Loucy (cell line): ENCODE results near the gene ART3.

Experiments used
- H2AFZ ChIP-seq: fragments of 200-600 bp; sonication (generic); 2 replicates; pipeline ENCODE4 v1.6.0; 2016; ENCODE audit warnings: antibody characterized with exemption, mild to moderate bottlenecking, low read length, moderate library complexity
- H3F3A ChIP-seq: fragments of 200-600 bp; 2 replicates; pipeline ENCODE4 v1.6.0; 2016; ENCODE audit warnings: antibody characterized with exemption, low read depth, mild to moderate bottlenecking
- H3K27me3 ChIP-seq: fragments of 200-600 bp; sonication (generic); 2 replicates; pipeline ENCODE4 v1.6.1; 2014; ENCODE audit warnings: low read length, mild to moderate bottlenecking; ENCODE audit not compliant: insufficient read depth, poor library complexity, severe bottlenecking
- H3K36me3 ChIP-seq: fragments of 200-600 bp; sonication (generic); 2 replicates; pipeline ENCODE4 v1.6.1; 2016; ENCODE audit warnings: low read length; ENCODE audit not compliant: insufficient read depth
- H3K4me1 ChIP-seq: fragments of 200-600 bp; sonication (generic); 2 replicates; pipeline ENCODE4 v1.5.1; 2014; ENCODE audit warnings: low read length, mild to moderate bottlenecking; ENCODE audit not compliant: insufficient read depth, poor library complexity, severe bottlenecking
- H3K4me2 ChIP-seq: fragments of 200-600 bp; sonication (generic); 2 replicates; pipeline ENCODE4 v1.6.0; 2014; ENCODE audit warnings: antibody characterized with exemption, low read length, low read depth, mild to moderate bottlenecking; ENCODE audit not compliant: poor library complexity, severe bottlenecking
- H3K4me3 ChIP-seq: fragments of 200-600 bp; sonication (generic); 2 replicates; pipeline ENCODE4 v1.5.1; 2014; ENCODE audit warnings: low read length, mild to moderate bottlenecking, mixed read lengths; ENCODE audit not compliant: poor library complexity, severe bottlenecking
- H3K79me2 ChIP-seq: fragments of 200-600 bp; sonication (generic); 2 replicates; pipeline ENCODE4 v1.6.1; 2014; ENCODE audit warnings: low read length; ENCODE audit not compliant: insufficient read depth
- H3K9ac ChIP-seq: fragments of 200-600 bp; sonication (generic); 2 replicates; pipeline ENCODE4 v1.6.0; 2014; ENCODE audit warnings: mild to moderate bottlenecking, low read depth, low read length, moderate library complexity; ENCODE audit not compliant: poor library complexity, severe bottlenecking
- H3K9me2 ChIP-seq: fragments of 200-600 bp; sonication (generic); replicated peaks from 2 replicates; pipeline ENCODE4 v1.6.1; 2016; ENCODE audit warnings: low read depth, low read length, mixed read lengths
- H3K9me3 ChIP-seq: fragments of 200-600 bp; sonication (generic); 2 replicates; pipeline ENCODE4 v1.6.1; 2014; ENCODE audit warnings: mild to moderate bottlenecking, antibody characterized with exemption, low read length, low read depth; ENCODE audit not compliant: insufficient read depth
- H4K20me1 ChIP-seq: fragments of 200-600 bp; sonication (generic); 2 replicates; pipeline ENCODE4 v1.6.0; 2014; ENCODE audit warnings: antibody characterized with exemption, low read length, mild to moderate bottlenecking; ENCODE audit not compliant: insufficient read depth, poor library complexity, severe bottlenecking
- CTCF ChIP-seq: fragments of 200-600 bp; sonication (generic); conservative IDR thresholded peaks from 2 replicates; pipeline ENCODE4 v1.5.1; 2014; ENCODE audit warnings: mild to moderate bottlenecking, antibody characterized with exemption, low read length
- EZH2phosphoT487 ChIP-seq: fragments of 200-600 bp; IDR thresholded peaks from 2 replicates; pipeline ENCODE4 v1.6.1; 2018; ENCODE audit warnings: antibody characterized with exemption, mild to moderate bottlenecking, moderate library complexity, borderline replicate concordance

ART3 gene

GRCh38 chr4:76074468-76074867 lies at the start of gene ART3:
ART3 (plus strand) TSS chr4:76074709; CDS start chr4:76075890, 1,181 bp downstream.
- H3K4me3 ChIP-seq = no peak within 1 kb of the TSS
- no peaks in the 10 kb centered on the region for H3K27me3 ChIP-seq
- H3K79me2 ChIP-seq = no peaks in the 10 kb centered on the region
- no peak within 1 kb of the TSS for H3K4me2 ChIP-seq
- H3K9ac ChIP-seq = no peak within 1 kb of the TSS
- H3K36me3 ChIP-seq = no peaks in the 10 kb centered on the region
- no peak for TF ChIP-seq CTCF
- no peak for TF ChIP-seq EZH2phosphoT487
- H3F3A ChIP-seq = no peaks in the 10 kb centered on the region
- H4K20me1 ChIP-seq = no peaks in the 10 kb centered on the region
- no peak within 1 kb of the TSS; the same call in 1 of the 2 replicates for H2AFZ ChIP-seq
- H3K9me3 ChIP-seq = no peaks in the 10 kb centered on the region
- no peaks in the 10 kb centered on the region for H3K4me1 ChIP-seq
- H3K9me2 ChIP-seq = no peaks in the 10 kb centered on the region

GRCh38 chr4:76028350-76028765 lies 46.2 kb upstream of the ART3 start:
- TF ChIP-seq EZH2phosphoT487 (no peak), CTCF (no peak)
- no peaks in the 10 kb centered on the region for H3K9me3 ChIP-seq
- H3K9me2 ChIP-seq = no peaks in the 10 kb centered on the region
- no peaks in the 10 kb centered on the region for H4K20me1 ChIP-seq
- H3K9ac ChIP-seq = no peak overlapping the region
- no peaks in the 10 kb centered on the region for H3K79me2 ChIP-seq
- no peaks in the 10 kb centered on the region for H3K36me3 ChIP-seq
- H3K27me3 ChIP-seq = no peaks in the 10 kb centered on the region
- H2AFZ ChIP-seq = no peak overlapping the region
- H3F3A ChIP-seq = no peaks in the 10 kb centered on the region
- H3K4me2 ChIP-seq = no peak overlapping the region
- no peak overlapping the region for H3K4me3 ChIP-seq
- H3K4me1 ChIP-seq = no peaks in the 10 kb centered on the region

- Histone ChIP-seq H3K9ac (no peak overlapping the region), H4K20me1 (no peaks in the 10 kb centered on the region), H3K79me2 (no peaks in the 10 kb centered on the region), H3K4me3 (no peak overlapping the region), H3K27me3 (no peaks in the 10 kb centered on the region), H2AFZ (no peak overlapping the region), H3K4me1 (no peaks in the 10 kb centered on the region), H3K9me2 (no peaks in the 10 kb centered on the region), H3F3A (no peaks in the 10 kb centered on the region), H3K9me3 (no peaks in the 10 kb centered on the region), H3K36me3 (no peaks in the 10 kb centered on the region), H3K4me2 (no peak overlapping the region)
- TF ChIP-seq EZH2phosphoT487 (no peak), CTCF (no peak)
Observed at GRCh38 chr4:76029300-76029699, 45.2 kb upstream of the ART3 start.
